Fibroblast of skin of abdomen (primary cell): ENCODE measurements around the gene NOTCH1.
"Not testable (repeated sequence)": the region's sequence is repeated elsewhere in the genome, so short reads cannot be mapped to it uniquely, and the experiment has no call there.

ENCODE experiments used
- DNase-seq: peaks from one replicate; pipeline ENCODE4 v3.0.0-alpha.2; 2013

Gene NOTCH1

DNA sequence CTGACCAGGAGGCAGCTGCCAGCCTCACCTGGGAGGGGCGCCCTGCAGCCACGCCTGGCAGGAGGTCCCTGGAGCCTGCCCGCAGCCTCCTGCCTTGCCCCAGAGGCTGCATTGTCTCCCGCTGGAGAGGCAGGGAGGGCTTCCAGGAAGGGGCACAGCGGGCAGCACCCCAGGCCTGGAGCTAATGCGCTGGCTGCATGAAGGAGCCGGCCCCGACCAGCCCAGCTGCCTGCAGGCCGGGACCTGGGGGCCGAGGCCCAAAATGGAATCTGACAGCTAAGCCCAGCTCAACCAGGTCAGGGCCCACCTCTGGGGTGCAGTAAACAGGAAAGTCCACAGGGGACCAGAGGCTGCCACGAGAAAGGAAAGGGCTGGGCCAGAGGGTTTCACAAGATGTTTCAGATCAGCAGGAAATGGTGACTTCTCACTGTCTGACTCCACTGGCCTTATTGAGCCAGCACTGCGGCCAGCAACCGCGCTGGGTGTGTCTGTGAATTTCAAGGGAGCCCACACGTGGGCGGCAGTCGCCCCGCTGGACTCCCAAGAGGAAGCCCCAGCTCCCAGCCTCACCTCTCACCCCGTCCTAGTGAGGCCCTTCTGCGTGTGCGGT, 18.6 kb upstream of the NOTCH1 start:
- DNase-seq, result peak; percentile 28

DNA sequence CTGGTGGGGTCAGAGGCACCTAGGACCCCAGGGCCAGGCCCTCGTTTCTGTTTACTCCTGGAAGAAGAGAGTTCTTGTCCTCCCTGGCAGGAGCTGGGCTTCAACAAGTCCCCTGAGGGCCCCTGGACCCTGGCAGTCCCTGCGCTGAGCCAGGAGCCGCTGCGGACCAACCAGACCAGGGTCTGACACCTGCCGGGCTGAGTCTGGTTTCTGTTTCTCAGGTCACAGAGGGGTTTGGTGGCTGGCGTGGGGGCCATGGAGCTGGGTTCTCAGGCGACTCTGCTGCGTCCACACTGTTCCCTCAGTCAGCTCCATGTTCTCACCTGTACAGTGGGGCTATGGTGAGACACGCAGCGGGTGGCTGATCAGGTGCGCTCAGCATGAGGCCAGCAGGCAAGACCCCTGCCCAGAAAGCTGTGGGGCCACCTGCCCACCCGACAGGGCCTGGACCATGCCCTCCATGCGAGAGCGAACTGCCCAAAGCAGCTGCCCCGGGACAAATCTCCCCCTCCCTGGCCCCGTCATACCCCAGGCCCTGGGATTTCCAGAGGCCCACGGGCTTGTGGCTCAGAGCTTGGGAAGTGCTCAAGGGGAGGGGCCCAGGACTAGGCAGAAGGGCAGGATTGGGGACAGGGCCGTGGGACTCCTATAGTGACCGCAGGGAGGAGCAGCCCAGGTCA, 17.9 kb upstream of the NOTCH1 start:
- no peak for DNase-seq

DNA sequence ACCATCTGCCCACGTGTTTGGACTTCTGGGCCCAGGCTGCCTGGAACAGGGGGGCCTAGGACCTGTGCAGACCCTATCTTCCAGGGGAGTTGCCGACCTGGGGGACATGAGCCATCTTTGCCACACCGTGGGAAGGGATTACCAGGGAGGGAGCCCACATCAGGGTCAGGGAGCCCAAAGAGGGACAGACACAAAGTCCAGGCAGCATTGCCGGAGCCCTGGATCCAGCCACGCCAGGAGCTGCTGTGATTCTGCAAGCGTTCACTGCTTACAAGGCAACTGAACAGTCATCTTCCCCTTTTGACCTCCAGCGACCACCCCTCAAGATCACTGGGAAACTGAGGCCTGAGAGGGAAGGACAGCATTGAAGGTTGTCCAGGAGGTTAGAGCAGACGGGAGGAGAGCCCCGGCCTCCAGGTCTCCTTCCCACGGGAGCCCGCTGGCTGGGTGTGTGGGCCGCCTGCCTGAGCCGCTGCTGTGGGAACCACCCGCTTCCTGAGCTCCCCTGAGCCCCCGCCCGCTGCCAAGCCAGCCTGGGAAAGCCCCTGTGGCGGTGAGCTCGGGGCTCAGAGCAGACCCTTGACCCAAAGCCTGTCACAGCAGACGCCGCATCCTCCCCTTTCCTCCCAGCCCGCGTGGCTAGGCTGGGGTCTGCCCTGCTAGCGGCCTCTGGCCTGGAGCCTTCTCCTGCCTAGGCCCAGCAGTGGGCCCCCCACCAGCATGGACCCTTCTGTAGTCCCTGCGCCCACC, 17.1 kb upstream of the NOTCH1 start:
- DNase-seq, result no peak

- DNase-seq, result no peak
These were observed 15.9 kb upstream of the NOTCH1 start for GRCh38 chr9:136561779-136562178.

GRCh38 chr9:136560586-136560985, 14.7 kb upstream of the NOTCH1 start:
- DNase-seq, result no peak

DNA sequence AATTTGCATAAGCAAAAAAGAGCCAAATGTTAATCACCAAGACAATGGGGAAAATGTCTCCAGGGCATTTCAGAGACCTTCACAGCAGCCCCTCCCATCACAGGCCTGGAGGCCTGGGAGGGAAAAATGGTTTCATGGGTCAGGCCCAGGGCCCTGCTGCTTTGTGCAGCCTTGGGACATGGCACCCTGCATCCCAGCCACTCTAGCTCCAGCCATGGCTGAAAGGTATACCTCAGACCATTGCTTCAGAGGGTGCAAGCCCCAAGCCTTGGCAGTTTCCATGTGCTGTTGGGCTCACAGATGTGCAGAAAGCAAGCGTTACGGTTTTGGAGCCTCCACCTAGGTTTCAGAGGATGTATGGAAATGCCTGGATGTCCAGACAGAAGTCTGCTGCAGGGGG, 13.5 kb upstream of the NOTCH1 start:
- not testable (repeated sequence) for DNase-seq

DNA sequence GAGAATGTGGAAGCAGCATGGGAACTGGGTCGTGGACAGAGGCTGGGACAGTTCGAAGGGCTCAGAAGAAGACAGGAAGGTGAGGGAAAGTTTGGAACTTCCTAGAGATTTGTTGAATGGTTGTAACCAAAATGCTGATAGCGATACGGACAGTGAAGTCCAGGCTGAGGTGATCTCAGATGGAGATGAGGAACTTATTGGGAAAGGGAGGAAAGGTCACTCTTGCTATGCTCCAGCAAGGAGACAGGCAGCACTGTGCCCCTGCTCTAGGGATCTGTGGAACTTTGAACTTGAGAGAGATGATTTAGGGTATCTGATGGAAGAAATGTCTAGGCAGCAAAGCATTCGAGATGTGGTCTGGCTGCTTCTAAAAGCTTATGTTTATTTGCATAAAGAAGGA, 13.0 kb upstream of the NOTCH1 start:
- DNase-seq, result not testable (repeated sequence)

GRCh38 chr9:136558373-136558772, 12.5 kb upstream of the NOTCH1 start:
- DNase-seq, result no peak

- no peak for DNase-seq
These were observed 11.2 kb upstream of the NOTCH1 start for GRCh38 chr9:136557036-136557435.

GRCh38 chr9:136556166-136556565, 10.3 kb upstream of the NOTCH1 start:
- no peak for DNase-seq

DNA sequence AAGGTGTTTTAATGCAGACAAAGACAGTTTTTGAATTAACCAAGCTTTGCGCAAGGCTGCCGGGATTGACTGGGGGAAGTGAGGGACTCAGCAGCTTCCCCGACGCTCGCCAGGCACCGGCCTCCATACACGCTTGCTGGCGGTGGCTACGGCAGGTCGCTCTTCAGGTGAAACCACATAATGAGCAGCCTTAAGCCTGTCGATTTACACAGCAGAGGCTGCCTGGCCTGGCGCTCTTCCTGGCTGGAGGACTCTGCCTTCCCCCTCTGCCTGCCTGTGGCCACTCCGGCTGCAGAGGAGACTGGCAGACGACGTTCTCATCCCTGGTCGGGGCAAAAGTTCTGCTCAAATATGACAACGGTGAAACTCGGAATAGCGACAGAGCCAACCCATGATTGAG, 9.0 kb upstream of the NOTCH1 start:
- no peak for DNase-seq

DNA sequence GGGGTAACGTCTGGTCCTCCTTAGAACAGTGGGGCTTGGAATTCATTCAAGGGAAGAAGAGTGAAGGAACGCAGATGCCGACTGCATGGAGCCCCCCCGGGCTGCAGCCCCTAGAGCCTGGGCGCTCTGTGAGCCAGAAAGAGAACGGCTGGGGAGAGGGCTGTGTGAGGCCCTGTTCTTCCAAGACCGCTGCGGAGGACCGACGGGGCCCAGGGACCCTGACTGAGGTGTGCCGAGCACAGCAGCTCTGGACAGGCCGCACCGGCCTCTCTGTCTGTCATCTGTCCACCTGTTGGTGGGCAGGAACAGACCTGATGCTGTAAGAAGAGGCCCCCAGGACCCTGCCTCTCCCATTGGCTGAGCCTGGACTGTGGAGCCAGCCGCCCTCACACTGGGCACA, 7.7 kb upstream of the NOTCH1 start:
- no peak for DNase-seq

GRCh38 chr9:136552117-136552703, 6.4 kb upstream of the NOTCH1 start:
- peak; percentile 90 for DNase-seq

DNA sequence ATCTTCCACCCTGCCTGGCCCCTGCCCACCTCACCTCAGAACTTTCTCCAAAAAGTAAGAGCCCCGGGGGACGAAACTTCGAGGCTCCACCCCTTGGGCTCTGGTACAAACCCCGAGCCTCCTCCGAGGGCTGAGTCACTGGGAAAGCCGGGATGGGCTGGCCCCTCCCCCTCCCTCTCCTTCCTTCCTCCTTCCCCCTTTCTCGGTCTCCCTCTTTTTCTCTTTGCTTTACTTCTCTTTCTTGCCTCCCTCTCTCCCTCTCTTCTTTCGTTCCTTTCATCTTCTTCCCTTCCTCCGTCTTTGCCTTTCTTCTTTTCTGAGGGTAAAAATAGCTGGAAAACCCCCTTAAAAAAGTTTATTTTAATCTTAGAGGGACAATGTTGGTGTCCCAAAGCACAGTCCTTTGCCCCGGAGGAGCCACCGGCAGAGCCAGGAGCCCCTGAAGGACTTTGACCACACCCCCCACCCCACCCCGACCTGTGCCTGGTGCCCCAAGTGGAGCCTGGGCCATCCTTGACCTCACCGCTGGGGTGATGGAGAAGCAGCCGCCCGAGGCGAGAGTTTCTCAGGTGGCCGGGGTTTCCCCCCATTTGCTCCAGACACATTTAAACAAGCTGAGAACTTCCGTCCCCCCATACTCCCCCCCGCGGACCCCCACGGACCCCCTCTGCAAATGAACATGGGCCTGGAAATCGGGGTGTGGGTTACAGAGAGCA, 5.7 kb upstream of the NOTCH1 start:
- DNase-seq, result peak; percentile 80

DNA sequence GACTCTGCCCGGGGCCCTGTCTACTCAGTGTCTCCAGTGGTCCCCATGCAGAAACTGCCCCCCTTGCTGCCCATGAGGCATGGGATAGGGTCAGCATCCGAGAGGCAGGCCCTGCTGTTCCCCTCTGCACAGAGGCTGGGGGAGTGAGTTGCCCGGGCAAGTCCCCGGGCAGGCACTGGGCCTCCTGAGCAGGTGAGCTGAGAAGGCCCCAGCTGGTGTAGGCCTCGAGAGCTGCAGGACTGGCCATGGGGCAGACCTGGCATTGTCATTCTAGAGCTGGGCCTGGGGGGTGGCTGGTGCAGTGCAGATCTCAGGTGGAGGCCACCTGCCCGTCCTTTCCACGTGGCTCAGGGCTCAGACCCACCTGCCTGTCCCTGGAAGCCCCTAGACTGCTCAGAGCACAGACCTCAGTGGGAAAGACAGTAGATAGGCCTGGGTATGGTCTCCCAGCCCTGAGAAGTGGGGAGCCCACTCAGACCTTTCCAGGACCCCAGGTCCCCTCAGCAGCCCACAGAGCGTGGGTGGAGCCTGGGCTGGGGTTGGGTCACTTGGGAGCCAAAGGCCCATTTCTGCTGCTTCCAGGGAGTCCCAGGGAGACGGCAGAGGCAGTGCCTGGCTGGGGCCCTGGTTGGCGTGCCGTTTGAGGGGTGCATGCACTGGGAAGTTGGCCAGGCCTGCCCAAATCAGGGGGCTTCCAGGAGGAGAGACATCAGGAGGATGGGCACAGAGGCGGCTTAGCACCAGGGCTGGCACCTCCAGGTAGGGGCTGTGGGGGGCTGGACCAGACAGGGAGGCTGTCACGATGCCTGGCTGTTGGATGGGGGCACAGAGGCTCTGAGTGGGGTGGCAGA, 4.8 kb upstream of the NOTCH1 start:
- no peak for DNase-seq

DNA sequence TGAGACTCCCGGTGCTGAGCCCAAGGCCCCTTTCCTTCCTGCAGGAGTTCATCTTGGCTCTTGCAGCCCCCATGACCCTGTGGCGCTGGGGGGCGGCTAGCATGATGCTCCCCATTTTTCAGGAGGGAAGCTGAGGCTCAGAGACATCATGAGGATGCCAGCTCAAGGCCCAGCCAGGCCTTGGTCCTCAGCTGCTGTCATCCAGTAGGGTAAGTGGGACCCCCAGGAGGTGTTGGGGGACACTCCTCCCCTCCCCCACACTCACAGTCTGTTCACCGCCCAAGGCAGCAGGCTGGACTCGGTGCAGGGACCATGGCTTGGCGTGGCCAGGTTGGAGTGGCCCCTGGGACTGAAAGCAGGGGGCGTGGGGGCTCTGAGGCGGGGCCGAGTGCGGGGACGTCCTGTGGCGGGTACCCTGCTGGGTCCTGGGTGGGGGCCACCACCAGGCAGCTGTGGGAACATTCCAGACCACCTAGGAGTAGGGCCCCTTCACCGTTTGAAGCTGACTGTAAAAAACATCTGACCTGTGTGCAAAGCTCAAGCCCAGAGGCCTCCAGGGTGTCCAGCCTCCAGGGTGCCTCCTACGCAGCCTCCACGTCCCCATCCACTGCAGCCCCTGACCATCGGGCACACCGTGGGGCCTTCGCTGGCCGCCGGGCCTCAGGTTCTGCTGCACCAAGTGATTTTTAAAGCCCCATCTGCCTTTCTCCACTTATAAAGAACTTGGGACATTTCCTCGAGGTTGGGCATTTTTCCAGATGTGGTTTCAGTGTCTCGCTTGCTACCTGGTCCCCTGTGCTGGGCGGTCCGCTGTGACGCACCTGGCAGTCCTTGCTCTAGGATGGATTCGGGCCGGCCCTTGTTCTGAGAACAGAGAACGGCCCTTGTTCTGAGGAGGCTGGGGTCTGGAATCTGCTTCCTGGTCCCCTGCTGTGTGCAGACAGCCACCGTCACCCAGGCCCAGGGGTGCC, 3.4 kb upstream of the NOTCH1 start:
- DNase-seq, result no peak

- DNase-seq, result no peak
These were observed 1.8 kb upstream of the NOTCH1 start for GRCh38 chr9:136547508-136548215.

- no peak for DNase-seq
These were observed 1.1 kb upstream of the NOTCH1 start for GRCh38 chr9:136546697-136547501.

GRCh38 chr9:136545692-136545964, 220 bp downstream of the NOTCH1 start:
- DNase-seq, result no peak
